NCI-H2196 (cell line): Measurements from ENCODE around the gene TNFRSF12A.

Experiments used
- DNase-seq: peaks from one replicate; lab custom pipeline; 2025; ENCODE audit not compliant: unreplicated experiment; lab: John Stamatoyannopoulos, UW

TNFRSF12A gene

GRCh38 chr16:2985893-2986355, 34.2 kb upstream of the TNFRSF12A start:
- peak; percentile 50 for DNase-seq

DNA sequence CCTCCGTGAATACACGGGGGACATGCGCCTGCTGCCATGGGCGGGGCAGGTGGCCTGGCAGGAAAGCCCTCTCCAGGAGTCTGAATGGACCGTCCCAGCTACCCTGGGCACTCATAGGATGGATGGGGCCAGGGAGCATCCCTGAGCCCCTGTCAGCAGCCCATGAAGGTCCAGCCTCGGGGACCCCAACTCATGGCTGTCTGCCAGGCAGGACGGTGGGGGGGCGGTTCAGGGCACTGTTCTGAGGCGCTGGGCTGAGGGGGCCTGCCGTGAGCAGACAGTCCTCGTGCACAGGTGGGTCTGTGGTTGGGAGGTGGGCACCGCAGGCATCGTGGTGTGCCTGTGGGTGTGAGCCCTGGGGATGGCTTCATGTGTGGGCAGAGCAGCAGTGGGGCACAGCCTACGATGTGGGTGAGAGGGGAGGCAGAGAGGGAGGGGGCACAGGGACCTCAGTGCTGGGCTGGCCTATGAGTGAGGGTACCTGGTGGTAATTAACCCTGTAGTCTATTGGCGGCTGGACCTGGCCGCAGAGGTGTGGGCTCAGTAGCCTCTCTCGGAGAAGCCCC, 33.5 kb upstream of the TNFRSF12A start:
- no peak for DNase-seq

GRCh38 chr16:2987286-2987685, 32.9 kb upstream of the TNFRSF12A start:
- DNase-seq = no peak

GRCh38 chr16:2987833-2988232, 32.3 kb upstream of the TNFRSF12A start:
- no peak for DNase-seq

GRCh38 chr16:2988590-2989099, 31.5 kb upstream of the TNFRSF12A start:
- DNase-seq = no peak

GRCh38 chr16:2990891-2991290, 29.3 kb upstream of the TNFRSF12A start:
- no peak for DNase-seq

GRCh38 chr16:2991566-2992261, 28.5 kb upstream of the TNFRSF12A start:
- no peak for DNase-seq

- DNase-seq = no peak
Observed at GRCh38 chr16:2992383-2993081, 27.6 kb upstream of the TNFRSF12A start.

DNA sequence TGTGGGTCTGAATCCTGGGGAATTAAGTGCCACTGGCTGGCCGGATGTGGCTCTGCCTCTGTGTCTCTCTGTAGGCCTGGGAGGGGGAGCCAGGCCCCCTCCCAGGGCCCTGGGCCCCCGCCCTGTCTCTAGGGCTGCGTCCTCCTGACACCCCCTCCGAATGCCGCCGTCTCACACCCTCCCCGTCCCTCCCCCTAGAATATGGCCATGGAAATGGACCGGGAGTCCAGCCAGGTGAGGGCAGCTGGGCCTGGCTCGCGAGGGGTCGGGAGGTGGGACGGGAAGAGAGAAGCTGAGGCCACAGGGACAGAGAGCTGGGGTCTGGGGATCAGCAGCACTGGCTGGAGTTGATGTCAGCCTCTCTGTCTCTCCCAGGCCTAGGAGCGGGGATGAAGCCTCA, 23.9 kb upstream of the TNFRSF12A start:
- DNase-seq = no peak

- no peak for DNase-seq
Observed at GRCh38 chr16:2999929-3000328, 20.2 kb upstream of the TNFRSF12A start.

GRCh38 chr16:3000540-3000939, 19.6 kb upstream of the TNFRSF12A start:
- DNase-seq = no peak

- no peak for DNase-seq
Observed at GRCh38 chr16:3001316-3001715, 18.9 kb upstream of the TNFRSF12A start.

DNA sequence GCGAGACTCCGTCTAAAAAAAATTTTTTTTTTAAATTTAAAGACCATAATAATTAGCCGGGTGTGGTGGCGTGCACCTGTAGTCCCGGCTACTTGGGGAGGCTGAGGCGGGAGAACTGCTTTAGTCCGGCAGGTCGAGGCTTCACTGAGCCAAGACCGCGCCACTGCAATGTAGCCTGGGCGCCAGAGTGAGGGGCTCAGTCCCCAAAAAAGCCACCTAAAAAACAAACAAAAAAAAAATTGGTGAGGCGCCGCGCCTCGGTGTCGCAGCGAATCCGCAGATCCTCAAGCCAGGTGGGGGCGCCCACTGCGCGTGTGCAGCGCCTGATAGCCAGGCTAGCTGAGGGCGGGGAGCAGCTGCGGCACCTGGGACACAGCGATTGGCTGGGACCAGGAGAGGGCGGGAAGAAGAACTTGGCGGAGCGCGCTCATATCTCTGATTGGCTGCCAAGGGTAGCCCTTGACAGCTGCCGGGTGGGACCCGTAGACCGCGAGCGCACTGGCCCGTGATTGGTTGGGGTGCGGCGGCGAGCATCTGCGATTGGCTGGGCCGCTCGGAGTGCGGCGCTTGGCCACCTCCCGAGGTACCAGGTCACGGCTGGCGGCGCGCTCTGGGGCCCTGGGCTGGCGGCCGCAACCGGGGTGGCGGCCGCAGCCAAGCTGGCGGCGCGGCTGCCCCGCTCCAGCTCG, 16.4 kb upstream of the TNFRSF12A start:
- peak; percentile 98 for DNase-seq

DNA sequence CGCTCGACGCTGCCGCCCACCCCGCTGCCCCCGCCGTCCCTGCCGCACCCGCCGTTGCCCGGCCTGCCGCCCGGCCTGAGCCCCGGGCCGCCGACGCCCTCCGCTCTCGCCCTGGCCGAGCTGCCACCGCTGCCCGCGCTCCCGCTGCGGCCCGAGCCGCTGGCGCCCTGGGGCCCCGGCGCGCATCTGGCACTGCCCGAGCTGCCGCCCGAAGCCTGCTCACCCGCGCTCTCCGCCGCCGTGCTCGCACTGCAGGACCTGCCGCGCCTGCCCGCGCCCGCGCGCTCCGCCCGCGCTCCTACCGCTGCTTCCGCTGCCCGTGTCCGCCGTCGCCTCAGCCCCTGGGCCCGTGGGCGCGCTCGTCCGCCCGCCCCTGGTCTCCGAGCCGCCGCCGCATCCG, 15.8 kb upstream of the TNFRSF12A start:
- peak; percentile 68 for DNase-seq

DNA sequence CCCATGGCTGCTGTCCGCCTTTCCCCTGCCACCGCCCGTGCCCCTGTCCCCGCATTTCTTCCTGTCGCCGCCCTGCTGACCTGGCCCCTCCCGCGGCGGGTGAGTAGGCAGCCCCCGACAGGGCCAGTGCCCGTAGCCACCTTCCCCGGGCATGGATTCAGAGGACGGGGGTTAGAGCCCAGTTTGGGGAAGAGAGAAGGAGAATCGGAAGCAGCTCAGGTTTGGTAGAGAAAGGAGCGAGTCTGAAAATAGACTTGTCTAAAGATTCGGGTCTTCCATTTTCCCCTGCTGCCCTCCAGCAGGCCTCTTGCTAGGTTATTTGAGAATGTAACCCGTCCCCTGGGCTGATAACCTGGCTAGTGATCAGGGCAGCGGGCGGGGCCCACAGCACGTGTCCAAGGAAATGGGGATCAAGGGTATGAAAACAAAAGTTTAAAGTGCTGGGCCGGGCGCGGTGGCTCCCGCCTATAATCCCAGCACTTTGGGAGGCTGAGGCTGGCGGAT, 15.3 kb upstream of the TNFRSF12A start:
- DNase-seq = peak; percentile 50

DNA sequence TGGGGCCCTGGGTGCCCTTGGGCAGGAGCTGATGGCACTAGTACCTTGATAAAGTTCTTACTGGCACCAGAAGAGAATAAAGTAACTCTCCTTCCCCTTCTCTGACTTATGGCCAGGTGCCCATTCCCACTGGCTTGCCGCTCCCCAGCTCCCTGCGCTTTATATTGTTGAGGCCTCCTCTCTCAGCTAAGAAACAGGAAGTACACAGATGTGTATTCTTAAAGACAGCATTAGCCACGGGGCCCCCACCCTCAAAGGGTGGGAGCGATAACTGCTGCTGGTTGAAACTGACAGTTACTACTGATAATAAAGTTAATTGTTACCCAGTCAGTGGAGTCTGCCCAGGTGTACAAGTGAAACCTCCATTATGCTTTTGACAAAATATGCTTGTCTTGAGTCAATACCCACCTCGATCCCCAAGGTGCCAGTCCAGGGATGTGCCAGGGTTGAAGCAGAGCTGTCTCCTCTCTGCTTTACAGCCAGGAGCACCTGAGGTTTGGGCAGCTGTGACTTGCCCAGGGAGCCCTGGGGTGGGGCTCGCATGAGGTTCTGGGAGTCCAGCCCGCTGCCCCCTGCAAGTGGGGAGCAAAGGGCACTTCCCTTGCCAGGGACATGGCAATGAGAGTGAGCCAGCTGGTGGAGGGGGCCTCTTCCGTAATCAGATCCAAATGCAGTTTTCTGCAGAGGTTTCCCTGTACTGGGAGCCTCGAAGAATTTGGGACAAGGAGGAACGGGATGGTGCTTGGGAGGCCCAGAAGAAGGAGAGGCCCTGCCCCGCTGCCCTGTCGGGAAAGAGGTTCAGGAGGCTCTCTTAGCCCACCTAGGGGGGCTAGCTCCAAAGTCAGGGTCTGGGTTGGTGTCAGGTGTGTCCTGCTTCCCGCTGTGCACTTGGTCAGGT, 12.9 kb upstream of the TNFRSF12A start:
- DNase-seq = no peak

GRCh38 chr16:3007957-3008689, 12.0 kb upstream of the TNFRSF12A start:
- no peak for DNase-seq

- no peak for DNase-seq
Observed at GRCh38 chr16:3008690-3009037, 11.5 kb upstream of the TNFRSF12A start.

- DNase-seq = peak; percentile 43
Observed at GRCh38 chr16:3009568-3010390, 10.4 kb upstream of the TNFRSF12A start.
